HCT116 (cell line): ENCODE data around the gene SLC25A21. TPM values are rescaled to one million over a fixed set of nuclear protein-coding genes. Genes with fewer than 3 reads are reported as not detected.

Experiments
- ATAC-seq: fragments of 200-7000 bp; cut with Tn5 transposase; 2 replicates; pipeline ENCODE4 v1.9.1; 2020; ENCODE audit warnings: mild to moderate bottlenecking, moderate library complexity
- BruUV-seq: library from RNA; stranded (reverse); fragments of 400-500 nt; replicated peaks from 2 replicates; lab custom pipeline; 2021; lab: Mats Ljungman, UMichigan
- CTCF ChIA-PET: fragments of 300-600 bp; sonication (Branson Sonifier 250); formaldehyde crosslinking; loops from one replicate; lab custom pipeline; 2021; ENCODE audit warnings: antibody characterized with exemption; lab: Charles Lee
- POLR2A ChIA-PET: fragments of 300-600, 350-600 bp; sonication (Branson Sonifier 250); formaldehyde crosslinking; loops from one replicate; lab custom pipeline; 2021; ENCODE audit warnings: antibody characterized with exemption; lab: Charles Lee
- RAD21 ChIA-PET, 2 experiments: fragments of 300-600 bp; sonication (Branson Sonifier 250); formaldehyde crosslinking; loops; one replicate each; lab custom pipeline; 2023; ENCODE audit warnings: low total read pairs in 2 of 2; ENCODE audit not compliant: uncharacterized antibody in 2 of 2, unreplicated experiment in 2 of 2, low non-redundant PET in 1 of 2; lab: Charles Lee
- DNase-seq: peaks from one replicate; pipeline ENCODE4 v3.0.0-alpha.2; 2010; ENCODE audit warnings: low read depth, low spot score
- H2AFZ ChIP-seq: fragments of 200-600 bp; shearing (Covaris generic), sonication (generic); 2 replicates; pipeline ENCODE4 v1.6.1; 2017; ENCODE audit warnings: low read depth, mixed run types, mixed read lengths, antibody characterized with exemption, low read length; ENCODE audit not compliant: poor library complexity, severe bottlenecking
- H3K27ac ChIP-seq: 2 replicates; pipeline ENCODE4 v1.5.1; 2012; ENCODE audit warnings: low read depth, low read length
- H3K27me3 ChIP-seq: fragments of 200-600 bp; sonication (generic); 2 replicates; pipeline ENCODE4 v1.6.1; 2016; ENCODE audit warnings: mixed run types, low read length, mixed read lengths; ENCODE audit not compliant: insufficient read depth
- H3K36me3 ChIP-seq, 2 experiments: fragments of 200-500 bp in 1 of 2; fragments of 200-600 bp in 1 of 2; sonication (Bioruptor generic) in 1 of 2; sonication (generic) in 1 of 2; 2 replicates each; pipeline versions ENCODE4 v1.5.1 to v1.6.1; 2014 to 2016; ENCODE audit warnings: low read length in 2 of 2, inconsistent platforms in 1 of 2, mixed read lengths in 1 of 2, mixed run types in 1 of 2; ENCODE audit not compliant: insufficient read depth in 2 of 2, control insufficient read depth in 1 of 2
- H3K4me1 ChIP-seq, 2 experiments: fragments of 200-600 bp in 1 of 2; sonication (generic) in 1 of 2; 2 replicates each; pipeline versions ENCODE4 v1.5.1 to v1.6.1; 2012 to 2017; ENCODE audit warnings: low read length in 2 of 2, inconsistent platforms in 1 of 2, mild to moderate bottlenecking in 1 of 2, mixed read lengths in 1 of 2, mixed run types in 1 of 2, moderate library complexity in 1 of 2; ENCODE audit not compliant: insufficient read depth in 2 of 2, control insufficient read depth in 1 of 2
- H3K4me2 ChIP-seq: fragments of 200-600 bp; sonication (generic); 2 replicates; pipeline ENCODE4 v1.6.1; 2017; ENCODE audit warnings: mixed run types, low read length, mixed read lengths
- H3K4me3 ChIP-seq, 2 experiments: fragments of 200-600 bp in 1 of 2; sonication (generic) in 1 of 2; replicated peaks in 1 of 2; 2 replicates each; pipeline ENCODE4 v1.5.1; 2011 to 2016; ENCODE audit warnings: low read length in 2 of 2, control low read depth in 1 of 2, low read depth in 1 of 2, mild to moderate bottlenecking in 1 of 2, mixed read lengths in 1 of 2, mixed run types in 1 of 2
- H3K79me2 ChIP-seq: fragments of 200-600 bp; sonication (generic); 2 replicates; pipeline ENCODE4 v1.6.1; 2017; ENCODE audit warnings: mild to moderate bottlenecking, mixed run types, low read length, moderate library complexity, mixed read lengths; ENCODE audit not compliant: insufficient read depth
- H3K9ac ChIP-seq: fragments of 200-600 bp; sonication (generic); 2 replicates; pipeline ENCODE4 v1.6.1; 2016; ENCODE audit warnings: low read length, mixed read lengths
- H3K9me2 ChIP-seq: fragments of 200-600 bp; sonication (generic), shearing (Covaris generic); 2 replicates; pipeline ENCODE4 v1.6.1; 2017; ENCODE audit warnings: mixed run types, mild to moderate bottlenecking, moderate library complexity; ENCODE audit not compliant: insufficient read depth
- H3K9me3 ChIP-seq, 2 experiments: fragments of 200-500 bp in 1 of 2; fragments of 200-600 bp in 1 of 2; sonication (Bioruptor generic) in 1 of 2; sonication (generic) in 1 of 2; 2 replicates each; pipeline ENCODE4 v1.6.1; 2014 to 2017; ENCODE audit warnings: low read length in 2 of 2, mixed read lengths in 2 of 2, inconsistent platforms in 1 of 2, low read depth in 1 of 2, mild to moderate bottlenecking in 1 of 2, mixed run types in 1 of 2, moderate library complexity in 1 of 2; ENCODE audit not compliant: control insufficient read depth in 1 of 2, insufficient read depth in 1 of 2
- H4K20me1 ChIP-seq: fragments of 200-600 bp; sonication (generic), shearing (Covaris generic); 2 replicates; pipeline ENCODE4 v1.6.1; 2017; ENCODE audit warnings: mixed run types, mild to moderate bottlenecking, moderate library complexity; ENCODE audit not compliant: insufficient read depth
- CBX3 ChIP-seq: IDR thresholded peaks from 2 replicates; pipeline ENCODE4 v1.6.1; 2012; ENCODE audit warnings: low read depth
- CEBPB ChIP-seq: IDR thresholded peaks from 2 replicates; pipeline ENCODE4 v1.6.1; 2012; ENCODE audit warnings: low read depth
- EGR1 ChIP-seq: IDR thresholded peaks from 2 replicates; pipeline ENCODE4 v1.6.1; 2012; ENCODE audit warnings: low read depth
- ELF1 ChIP-seq: IDR thresholded peaks from 2 replicates; pipeline ENCODE4 v1.6.1; 2012; ENCODE audit warnings: low read depth, borderline replicate concordance
- EZH2phosphoT487 ChIP-seq: fragments of 200-600 bp; IDR thresholded peaks from 2 replicates; pipeline ENCODE4 v1.6.1; 2018; ENCODE audit warnings: antibody characterized with exemption, borderline replicate concordance
- JUND ChIP-seq: IDR thresholded peaks from 2 replicates; pipeline ENCODE4 v1.6.1; 2012
- REST ChIP-seq: IDR thresholded peaks from 2 replicates; pipeline ENCODE4 v1.6.1; 2012; ENCODE audit warnings: low read depth
- SIN3A ChIP-seq: IDR thresholded peaks from 2 replicates; pipeline ENCODE4 v1.6.1; 2012; ENCODE audit warnings: low read depth
- TCF7L2 ChIP-seq: IDR thresholded peaks from 2 replicates; pipeline ENCODE4 v1.7.0; 2011; ENCODE audit warnings: borderline replicate concordance, inconsistent platforms; ENCODE audit not compliant: insufficient read depth, insufficient read length; ENCODE audit errors: extremely low read depth
- YY1 ChIP-seq: IDR thresholded peaks from 2 replicates; pipeline ENCODE4 v1.6.1; 2011; ENCODE audit warnings: low read length, low read depth, moderate library complexity, mild to moderate bottlenecking; ENCODE audit not compliant: insufficient replicate concordance; ENCODE audit errors: extremely low read depth
- intact Hi-C: fragments of 100-400 bp; cut with micrococcal nuclease; formaldehyde crosslinking; loops from 2 replicates; pipeline ENCODE4 v1.10.0; 2022
- total RNA-seq: library from RNA; stranded (reverse); gene quantifications from one replicate; pipeline ENCODE4 v1.2.1, GENCODE V29; 2021; ENCODE audit not compliant: unreplicated experiment

Gene SLC25A21
- total RNA-seq, 1 experiment from 2014 or later, result 3.5 TPM

DNA sequence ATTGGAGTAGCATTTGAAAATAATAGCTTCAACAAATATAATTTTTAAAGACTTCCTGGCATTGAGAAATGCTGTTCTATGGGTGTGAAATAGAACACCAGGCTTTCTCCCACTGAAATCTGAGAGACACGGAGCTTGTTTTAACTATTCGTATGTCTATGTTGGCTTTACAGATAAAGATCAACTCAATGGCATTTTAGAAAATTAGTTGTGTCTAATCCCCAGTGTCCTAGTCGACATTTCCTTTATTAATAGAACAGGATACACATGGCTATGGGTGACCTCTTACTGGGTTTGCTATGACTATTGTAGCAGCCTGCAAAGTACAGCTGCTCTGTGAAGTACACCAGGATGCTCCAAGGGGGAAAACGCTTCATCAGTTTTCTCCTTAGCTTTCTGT lies 159.3 kb downstream of the SLC25A21 start (continued):
- TF ChIP-seq REST (no peak), CBX3 (no peak), JUND (no peak), SIN3A (no peak)

DNA sequence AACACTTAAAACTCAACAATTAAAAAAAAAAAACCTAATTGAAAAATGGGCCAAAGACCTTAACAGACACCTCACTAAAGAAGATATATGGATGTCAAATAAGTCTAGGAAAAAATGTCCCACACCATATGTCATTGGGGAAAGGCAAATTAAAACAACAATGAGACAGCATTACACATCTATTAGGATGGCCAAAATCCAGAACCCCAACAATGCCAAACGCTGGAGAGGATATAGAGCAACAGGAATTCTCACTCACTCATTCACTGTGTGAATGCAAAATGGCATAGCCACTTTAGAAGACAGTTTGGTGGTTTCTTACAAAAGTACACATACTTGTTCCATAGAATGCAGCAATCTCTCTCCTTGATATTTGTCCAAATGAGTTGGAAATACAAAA lies 173.7 kb downstream of the SLC25A21 start:
- Histone ChIP-seq H3K9me3 (no peaks in the 10 kb centered on the region), H3K79me2 (no peaks in the 10 kb centered on the region), H3K4me3 (no peak overlapping the region), H2AFZ (no peak overlapping the region), H3K9me2 (no peaks in the 10 kb centered on the region), H3K4me1 (peaks cover 7 to 18% of the 10 kb centered on the region in 2 experiments), H3K27ac (no peak overlapping the region), H3K4me2 (no peak overlapping the region), H3K27me3 (no peaks in the 10 kb centered on the region), H3K9ac (no peak overlapping the region), H4K20me1 (no peaks in the 10 kb centered on the region), H3K36me3 (no peaks in the 10 kb centered on the region)
- TF ChIP-seq ELF1 (no peak), TCF7L2 (no peak), EGR1 (no peak), JUND (no peak), EZH2phosphoT487 (no peak), YY1 (no peak), CEBPB (no peak)
- RAD21 ChIA-PET, result no interaction called here
- POLR2A ChIA-PET, result no interaction called here
- CTCF ChIA-PET, result no interaction called here
- intact Hi-C loops, result no loop called here
- ATAC-seq, result no peak
- DNase-seq, result no peak
- no TSS peak for BruUV-seq
